ENCODE results near the gene NAV3. TPM values are rescaled to one million over a fixed set of nuclear protein-coding genes. Genes with fewer than 3 reads are reported as not detected.

NAV3 gene
- total and polyA plus RNA-seq, 2 of the 4 experiments (the other 2 are of a cell fraction): 25.5 to 106 TPM

- H3K56ac ChIP-seq (ENCODE audit: extremely low read depth, insufficient read depth, low read length): no peak overlapping the region
- BruUV-seq (replicated peaks): no TSS peak
- intact Hi-C loops (cut with micrococcal nuclease) (no loop called here), in situ Hi-C loops (cut with MboI; ENCODE audit: low sequenced_read_pairs) (no loop called here), dilution Hi-C loops (cut with HindIII; ENCODE audit: low sequenced_read_pairs, unreplicated experiment) (no loop called here)
- DNase-seq: no peak
- H3K4me2 ChIP-seq (ENCODE audit: low read depth, low read length): no peak overlapping the region
- ChIA-PET POLR2A (ENCODE audit: unreplicated experiment) (no interaction called here), CTCF (no interaction called here)
- no peak overlapping the region for H2AK9ac ChIP-seq (replicated peaks; ENCODE audit: low read depth, low read length, poor library complexity)
- no peak overlapping the region for H3K18ac ChIP-seq (ENCODE audit: low read depth, low read length)
- no peak overlapping the region for H2BK20ac ChIP-seq (ENCODE audit: low read depth, low read length)
- H2BK120ac ChIP-seq (ENCODE audit: low read depth, low read length): no peak overlapping the region
- no peaks in the 10 kb centered on the region for H3K79me1 ChIP-seq (ENCODE audit: low read depth in 1 of 2, low read length in 2 of 2)
- no peak overlapping the region for H2AFZ ChIP-seq (replicated peaks; ENCODE audit: low read length, poor library complexity)
- H4K20me1 ChIP-seq (ENCODE audit: insufficient read depth, low read length): no peaks in the 10 kb centered on the region
- no peak overlapping the region for H3K4me3 ChIP-seq (ENCODE audit: insufficient read depth, low read depth, low read length)
- no peaks in the 10 kb centered on the region for H3K4me1 ChIP-seq (ENCODE audit: control insufficient read depth, insufficient read depth, low read length)
- no peak overlapping the region for H4K8ac ChIP-seq (ENCODE audit: low read depth in 2 of 2, low read length in 2 of 2)
- H3K36me3 ChIP-seq (ENCODE audit: control insufficient read depth, insufficient read depth, low read length): no peaks in the 10 kb centered on the region
- H2BK15ac ChIP-seq (ENCODE audit: low read depth, low read length): no peak overlapping the region
- no peak overlapping the region for H4K5ac ChIP-seq (ENCODE audit: low read depth, low read length)
- ATAC-seq (ENCODE audit: low read depth): no peak
- peaks cover 4% of the 10 kb centered on the region for H3K9me3 ChIP-seq (ENCODE audit: control insufficient read depth, insufficient read depth, low read length)
- H2AK5ac ChIP-seq (ENCODE audit: low read depth, low read length): no peak overlapping the region
- no peaks in the 10 kb centered on the region for H3K27me3 ChIP-seq (ENCODE audit: control insufficient read depth, insufficient read depth, low read length)
- H4K91ac ChIP-seq (ENCODE audit: insufficient read depth, low read depth, low read length): no peak overlapping the region
- WGBS, 2 experiments (ENCODE audit: extremely low coverage in 2 of 2, insufficient read length in 1 of 2): 20% methylated on average over 1 of the region's 5 CpGs; no CpG with 5 or more reads in 1 of the 2 experiments
- no peak overlapping the region for H3K14ac ChIP-seq (replicated peaks; ENCODE audit: low read depth, low read length)
- H3K4ac ChIP-seq (ENCODE audit: low read depth, low read length): no peak overlapping the region
- no peak for TF ChIP-seq NFE2L2 (IDR thresholded peaks at IDR 0.05; ENCODE audit: low read depth, low read length)
- no peak for TF ChIP-seq CEBPB (IDR thresholded peaks at IDR 0.05; ENCODE audit: low read depth, low read length)
- TF ChIP-seq POLR2A (IDR thresholded peaks at IDR 0.05; ENCODE audit: low read depth, low read length): no peak
- TF ChIP-seq BHLHE40 (IDR thresholded peaks at IDR 0.05; ENCODE audit: low read depth, low read length): no peak
- TF ChIP-seq RAD21 (IDR thresholded peaks at IDR 0.05; ENCODE audit: low read length): no peak
- TF ChIP-seq SMC3 (IDR thresholded peaks at IDR 0.05; ENCODE audit: low read depth, low read length): no peak
- no peak for TF ChIP-seq MXI1 (IDR thresholded peaks at IDR 0.05; ENCODE audit: borderline replicate concordance, low read depth, low read length)
- TF ChIP-seq RCOR1 (IDR thresholded peaks at IDR 0.05; ENCODE audit: insufficient replicate concordance, low read length): no peak
- no peak for TF ChIP-seq CHD1 (IDR thresholded peaks at IDR 0.05; ENCODE audit: low read depth, low read length)
- TF ChIP-seq USF2 (IDR thresholded peaks at IDR 0.05; ENCODE audit: low read depth, low read length): no peak
- no peak for TF ChIP-seq ELK1 (IDR thresholded peaks at IDR 0.05; ENCODE audit: borderline replicate concordance, low read depth, low read length)
- TF ChIP-seq MAFK (IDR thresholded peaks at IDR 0.05; ENCODE audit: low read depth, low read length): no peak
- TF ChIP-seq RFX5 (IDR thresholded peaks at IDR 0.05; ENCODE audit: low read depth, low read length): no peak
- no peak for TF ChIP-seq MAZ (IDR thresholded peaks at IDR 0.05; ENCODE audit: borderline replicate concordance, low read depth, low read length)
- TF ChIP-seq, protein P1, sequence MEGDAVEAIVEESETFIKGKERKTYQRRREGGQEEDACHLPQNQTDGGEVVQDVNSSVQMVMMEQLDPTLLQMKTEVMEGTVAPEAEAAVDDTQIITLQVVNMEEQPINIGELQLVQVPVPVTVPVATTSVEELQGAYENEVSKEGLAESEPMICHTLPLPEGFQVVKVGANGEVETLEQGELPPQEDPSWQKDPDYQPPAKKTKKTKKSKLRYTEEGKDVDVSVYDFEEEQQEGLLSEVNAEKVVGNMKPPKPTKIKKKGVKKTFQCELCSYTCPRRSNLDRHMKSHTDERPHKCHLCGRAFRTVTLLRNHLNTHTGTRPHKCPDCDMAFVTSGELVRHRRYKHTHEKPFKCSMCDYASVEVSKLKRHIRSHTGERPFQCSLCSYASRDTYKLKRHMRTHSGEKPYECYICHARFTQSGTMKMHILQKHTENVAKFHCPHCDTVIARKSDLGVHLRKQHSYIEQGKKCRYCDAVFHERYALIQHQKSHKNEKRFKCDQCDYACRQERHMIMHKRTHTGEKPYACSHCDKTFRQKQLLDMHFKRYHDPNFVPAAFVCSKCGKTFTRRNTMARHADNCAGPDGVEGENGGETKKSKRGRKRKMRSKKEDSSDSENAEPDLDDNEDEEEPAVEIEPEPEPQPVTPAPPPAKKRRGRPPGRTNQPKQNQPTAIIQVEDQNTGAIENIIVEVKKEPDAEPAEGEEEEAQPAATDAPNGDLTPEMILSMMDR (conservative IDR thresholded peaks at IDR 0.05; ENCODE audit: low read depth, low read length): no peak
- no peak for TF ChIP-seq FOS (IDR thresholded peaks at IDR 0.05; ENCODE audit: low read depth, low read length)
- H3K9me1 ChIP-seq (ENCODE audit: insufficient read depth, low read length): no peaks in the 10 kb centered on the region
- no peak overlapping the region for H3K9ac ChIP-seq (ENCODE audit: low read depth, low read length)
- H3K27ac ChIP-seq (ENCODE audit: insufficient read depth, low read length): no peak overlapping the region
- H2BK5ac ChIP-seq (ENCODE audit: low read depth, low read length, poor library complexity, severe bottlenecking): no peak overlapping the region
- no peak overlapping the region for H3K23ac ChIP-seq (ENCODE audit: low read depth, low read length)
Measured at GRCh38 chr12:78224154-78224553, 393.5 kb downstream of the NAV3 start.

Measured in IMR-90 (cell line).